SU-DHL-6 (cell line): ENCODE measurements around the gene RBMS3.

Experiments
- CTCF ChIP-seq: fragments of 200-600 bp; sonication (generic); IDR thresholded peaks from one replicate; pipeline ENCODE4 v1.5.1; 2017; ENCODE audit warnings: antibody characterized with exemption, mild to moderate bottlenecking, low read length, moderate library complexity; ENCODE audit not compliant: insufficient read depth, poor library complexity, severe bottlenecking
- EZH2phosphoT487 ChIP-seq: fragments of 200-600 bp; sonication (generic), shearing (Covaris generic); conservative IDR thresholded peaks from 2 replicates; pipeline ENCODE4 v1.6.1; 2018; ENCODE audit warnings: mild to moderate bottlenecking, antibody characterized with exemption, low read length, moderate library complexity, mixed read lengths

DNA sequence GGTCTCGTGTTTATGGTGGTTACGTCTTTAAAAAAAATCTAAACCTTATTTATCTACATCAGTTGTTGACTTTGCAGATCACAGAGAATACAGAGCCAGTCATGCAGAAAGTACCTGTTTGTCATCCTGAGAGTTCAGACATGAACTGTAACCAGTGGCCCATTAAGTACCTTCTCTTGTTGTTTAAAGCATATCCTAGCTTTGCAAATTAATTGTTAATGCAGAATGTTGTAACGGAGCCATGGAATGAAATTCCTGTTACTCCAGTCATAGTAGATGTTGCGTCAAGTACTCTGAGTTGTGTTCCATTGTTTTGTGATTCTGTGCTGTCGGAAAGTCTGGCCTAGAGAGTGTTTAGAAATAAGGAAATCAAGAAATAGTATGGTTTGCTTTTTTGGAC lies 205.2 kb downstream of the RBMS3 start:
- TF ChIP-seq CTCF (no peak), EZH2phosphoT487 (no peak)
